Muscle layer of duodenum (tissue), 2 donors: ENCODE results near the gene ZDHHC4.

ENCODE experiments used
- H3K27ac ChIP-seq: one replicate; pipeline ENCODE4 v1.7.0; 2013; ENCODE audit warnings: mild to moderate bottlenecking, low read length
- H3K27me3 ChIP-seq: one replicate; pipeline ENCODE4 v1.7.0; 2013; ENCODE audit warnings: low read depth, mild to moderate bottlenecking, control low read depth, low read length
- H3K36me3 ChIP-seq, 2 donors: one replicate each; pipeline ENCODE4 v1.7.0; 2013; ENCODE audit warnings: low read length in 2 of 2, control low read depth in 1 of 2, mild to moderate bottlenecking in 1 of 2; ENCODE audit not compliant: insufficient read depth in 2 of 2, control insufficient read depth in 1 of 2
- H3K4me1 ChIP-seq, 2 donors: one replicate each; pipeline ENCODE4 v1.7.0; 2013; ENCODE audit warnings: low read length in 2 of 2, mild to moderate bottlenecking in 2 of 2, control low read depth in 1 of 2, moderate library complexity in 1 of 2; ENCODE audit not compliant: insufficient read depth in 2 of 2, control insufficient read depth in 1 of 2
- H3K4me3 ChIP-seq, 2 donors: one replicate each; pipeline ENCODE4 v1.7.0; 2013; ENCODE audit warnings: low read length in 2 of 2, low read depth in 1 of 2, mild to moderate bottlenecking in 1 of 2
- H3K9me3 ChIP-seq, 2 donors: one replicate each; pipeline ENCODE4 v1.7.0; 2013; ENCODE audit warnings: low read length in 2 of 2, control low read depth in 1 of 2, mild to moderate bottlenecking in 1 of 2; ENCODE audit not compliant: control insufficient read depth in 1 of 2
- donor health status: healthy.

ZDHHC4 gene

DNA sequence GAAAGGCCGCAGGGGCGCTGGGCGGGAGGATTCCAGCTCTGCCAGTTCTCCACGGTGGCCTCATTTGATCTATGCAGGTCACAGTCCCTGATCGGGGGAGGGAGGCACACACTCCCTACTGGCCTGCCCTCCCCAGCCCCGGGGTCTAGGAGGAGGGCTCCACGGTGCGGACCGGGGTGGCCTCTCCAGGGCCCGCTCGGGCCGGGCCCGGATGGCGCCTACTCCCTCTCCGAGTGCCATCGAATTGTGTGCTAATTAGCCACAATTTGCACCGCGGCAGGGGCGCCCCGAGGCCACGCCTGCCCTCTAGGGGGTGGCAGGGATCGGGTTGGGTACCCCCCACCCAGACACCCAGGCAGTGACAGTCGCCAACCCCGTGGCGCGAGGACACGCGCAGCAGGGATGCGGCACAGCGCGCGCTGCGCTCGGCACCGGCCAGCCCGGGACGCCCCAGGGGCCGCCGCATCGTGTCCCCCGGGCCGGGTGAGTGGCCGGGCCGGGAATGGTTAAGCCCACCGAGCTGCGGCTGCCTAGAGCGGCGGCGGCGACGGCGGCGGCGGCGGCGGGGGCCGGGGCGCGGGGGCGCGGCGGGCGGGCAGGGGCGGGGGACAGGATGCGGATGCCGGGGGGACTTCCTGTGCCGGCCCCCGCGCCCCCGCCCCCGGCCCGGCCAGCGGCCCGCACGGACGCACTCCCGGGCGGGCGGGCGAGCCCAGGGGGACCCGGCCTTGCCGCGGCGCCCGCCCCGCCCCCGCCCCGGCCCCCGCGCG lies 37.9 kb downstream of the ZDHHC4 start, which contains the start of gene ZNF853:
TSS of gene ZNF853 (plus strand) at position 658 of the 770 bp plus-strand sequence. CDS start 565 bp downstream, outside the sequence.
- Histone ChIP-seq H3K27ac (no peak within 1 kb of the TSS), H3K4me3 (peak within 1 kb of the TSS; percentile 44 to 87), H3K9me3 (no peaks in the 10 kb centered on the region)

DNA sequence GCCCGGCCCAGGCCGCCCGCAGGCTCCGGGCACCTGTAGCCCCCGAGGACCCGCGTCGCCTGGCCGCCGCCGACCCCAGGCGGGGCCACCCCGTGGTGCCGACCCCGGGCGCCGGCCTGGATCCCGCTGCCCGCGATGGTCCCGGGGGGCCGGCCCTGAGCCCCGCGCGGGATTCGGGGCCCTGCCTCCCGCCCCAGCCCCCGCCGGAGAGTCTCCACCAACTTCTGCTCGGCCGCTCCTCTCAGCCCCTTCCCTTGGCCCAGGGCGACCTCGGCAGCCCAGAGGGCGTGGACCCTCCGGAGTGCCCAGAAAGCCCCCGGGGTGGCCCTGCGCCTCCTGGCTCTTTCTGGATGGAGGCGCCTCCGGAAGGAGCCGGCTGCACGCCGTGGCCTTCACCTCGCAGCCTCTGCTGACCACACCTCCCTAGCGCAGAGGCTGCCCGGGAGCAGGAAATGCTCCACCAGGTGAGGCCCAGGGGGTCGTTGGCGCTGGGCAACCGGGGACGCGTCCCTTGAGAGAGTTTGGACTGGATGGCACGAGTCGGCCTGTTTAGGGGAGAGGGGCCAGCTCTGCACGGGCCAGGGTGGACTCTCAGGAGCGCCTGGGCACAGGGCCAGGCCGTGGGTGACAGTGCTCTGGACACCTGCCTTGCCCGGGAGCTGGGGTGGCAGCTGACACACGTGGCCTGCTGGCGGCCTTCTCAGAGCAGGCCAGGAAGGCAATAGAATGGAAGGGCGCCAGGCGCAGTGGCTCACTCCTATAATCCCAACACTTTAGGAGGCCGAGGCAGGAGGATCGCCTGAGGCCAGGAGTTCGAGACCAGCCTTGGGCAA lies 38.7 kb downstream of the ZDHHC4 start:
- Histone ChIP-seq H3K9me3 (no peaks in the 10 kb centered on the region), H3K27me3 (no peaks in the 10 kb centered on the region), H3K4me3 (peak overlapping the region; percentile 21 to 87), H3K36me3 (peaks cover 0 to 12% of the 10 kb centered on the region in 2 donors), H3K27ac (no peak overlapping the region), H3K4me1 (peaks cover 0 to 18% of the 10 kb centered on the region in 2 donors)

More for the DNA sequence above, 37.9 kb downstream of the ZDHHC4 start, which contains the start of gene ZNF853:
- Histone ChIP-seq H3K36me3 (peaks cover 0 to 7% of the 10 kb centered on the region in 2 donors), H3K4me1 (peaks cover 0 to 18% of the 10 kb centered on the region in 2 donors), H3K27me3 (no peaks in the 10 kb centered on the region)

- H3K4me3 ChIP-seq, result no peak overlapping the region
- H3K36me3 ChIP-seq, result peaks cover 8 to 22% of the 10 kb centered on the region in 2 donors
- H3K4me1 ChIP-seq, result peaks cover 0 to 18% of the 10 kb centered on the region in 2 donors
- H3K27ac ChIP-seq, result no peak overlapping the region
- H3K9me3 ChIP-seq, result no peaks in the 10 kb centered on the region
- no peaks in the 10 kb centered on the region for H3K27me3 ChIP-seq
These were observed 39.8 kb downstream of the ZDHHC4 start for GRCh38 chr7:6616854-6617643.

- Histone ChIP-seq H3K27ac (no peak overlapping the region), H3K36me3 (peaks cover 8 to 34% of the 10 kb centered on the region in 2 donors), H3K27me3 (no peaks in the 10 kb centered on the region), H3K9me3 (no peaks in the 10 kb centered on the region), H3K4me3 (no peak overlapping the region), H3K4me1 (peaks cover 0 to 18% of the 10 kb centered on the region in 2 donors)
These were observed 41.4 kb downstream of the ZDHHC4 start for GRCh38 chr7:6618621-6619020.

DNA sequence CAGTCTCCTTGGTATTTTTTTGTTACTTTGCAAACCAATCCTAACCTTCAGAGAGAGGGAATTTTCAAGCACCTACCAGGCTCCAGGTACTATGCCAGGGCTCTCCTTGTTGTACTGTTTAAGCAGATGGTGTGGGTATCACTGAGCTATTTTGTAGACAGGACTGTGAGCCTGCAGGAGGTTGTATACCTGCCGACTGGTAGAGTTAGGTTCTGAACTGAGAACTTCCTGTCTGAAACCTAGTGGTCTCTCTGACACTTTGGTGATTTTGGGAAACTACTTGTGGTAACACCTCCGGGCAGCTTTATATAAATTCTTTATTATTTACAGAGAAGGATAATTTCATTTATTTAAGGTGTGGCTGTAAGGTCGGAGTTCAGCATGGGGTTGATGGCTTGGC lies 42.7 kb downstream of the ZDHHC4 start:
- H3K27ac ChIP-seq, result no peak overlapping the region
- H3K4me1 ChIP-seq, result peaks cover 0 to 15% of the 10 kb centered on the region in 2 donors
- no peaks in the 10 kb centered on the region for H3K9me3 ChIP-seq
- peaks cover 8 to 41% of the 10 kb centered on the region in 2 donors for H3K36me3 ChIP-seq
- H3K27me3 ChIP-seq, result no peaks in the 10 kb centered on the region
- H3K4me3 ChIP-seq, result no peak overlapping the region

GRCh38 chr7:6621195-6622133 lies 44.2 kb downstream of the ZDHHC4 start:
- Histone ChIP-seq H3K36me3 (peaks cover 8 to 41% of the 10 kb centered on the region in 2 donors), H3K27me3 (no peaks in the 10 kb centered on the region), H3K9me3 (no peaks in the 10 kb centered on the region), H3K4me1 (peaks cover 0 to 6% of the 10 kb centered on the region in 2 donors), H3K27ac (no peak overlapping the region), H3K4me3 (no peak overlapping the region)

- Histone ChIP-seq H3K4me1 (peaks cover 0 to 2% of the 10 kb centered on the region in 2 donors), H3K27me3 (no peaks in the 10 kb centered on the region), H3K4me3 (no peak overlapping the region), H3K9me3 (no peaks in the 10 kb centered on the region), H3K36me3 (peaks cover 8 to 40% of the 10 kb centered on the region in 2 donors), H3K27ac (no peak overlapping the region)
These were observed 45.0 kb downstream of the ZDHHC4 start for GRCh38 chr7:6622134-6622710.

DNA sequence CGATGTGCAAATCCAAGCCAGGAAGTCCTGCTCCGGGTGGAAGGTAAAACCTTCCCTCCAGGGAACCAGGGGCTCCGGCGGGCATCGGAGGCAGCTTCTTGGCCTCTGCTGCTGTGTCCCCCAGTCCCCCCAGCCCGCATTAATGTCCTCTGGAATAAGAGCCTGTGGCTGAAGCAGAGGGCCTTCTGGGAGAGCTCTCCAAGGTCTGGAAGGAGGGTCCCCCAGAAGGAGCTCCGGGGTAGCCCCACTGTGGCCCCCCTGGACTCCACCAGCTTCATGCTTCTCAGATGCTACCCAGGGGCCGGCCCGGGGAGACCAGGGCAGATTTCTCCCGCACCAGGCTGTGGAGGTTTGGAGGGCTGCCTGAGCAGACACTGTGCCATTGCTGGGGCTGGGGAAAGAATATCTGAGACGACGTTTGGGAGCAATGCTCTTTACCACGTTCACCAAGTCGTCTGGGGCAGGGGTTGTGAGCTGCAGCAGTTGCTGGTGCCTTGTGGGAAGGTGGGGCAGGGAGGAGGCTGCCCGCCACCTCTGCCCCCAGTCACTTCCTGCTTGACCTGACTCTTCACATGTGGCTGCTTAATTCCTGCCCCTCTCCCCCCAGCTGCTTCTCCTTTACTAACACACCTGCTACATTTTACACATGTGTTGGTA lies 46.5 kb downstream of the ZDHHC4 start:
- Histone ChIP-seq H3K4me3 (no peak overlapping the region), H3K9me3 (no peaks in the 10 kb centered on the region), H3K27me3 (no peaks in the 10 kb centered on the region), H3K36me3 (peaks cover 8 to 35% of the 10 kb centered on the region in 2 donors), H3K4me1 (no peaks in the 10 kb centered on the region), H3K27ac (no peak overlapping the region)

- H3K36me3 ChIP-seq, result peaks cover 8 to 35% of the 10 kb centered on the region in 2 donors
- no peak overlapping the region for H3K4me3 ChIP-seq
- no peaks in the 10 kb centered on the region for H3K9me3 ChIP-seq
- no peak overlapping the region for H3K27ac ChIP-seq
- no peaks in the 10 kb centered on the region for H3K4me1 ChIP-seq
- no peaks in the 10 kb centered on the region for H3K27me3 ChIP-seq
These were observed 47.0 kb downstream of the ZDHHC4 start for GRCh38 chr7:6624246-6624611.
